Astrocyte (in vitro differentiated cells and primary cell): Measurements from ENCODE around the gene ESM1. TPM values are rescaled to one million over a fixed set of nuclear protein-coding genes. Genes with fewer than 3 reads are reported as not detected.
"Not testable (repeated sequence)": the region's sequence is repeated elsewhere in the genome, so short reads cannot be mapped to it uniquely, and the experiment has no call there.

ENCODE experiments used
- DNase-seq: peaks from one replicate; pipeline ENCODE4 v3.0.0-alpha.2; 2010; ENCODE audit warnings: low read depth
- FAIRE-seq: peaks from 2 replicates; lab custom pipeline; 2011; peaks lifted over from hg19 to GRCh38; lab: Jason Lieb, UNC
- H2AFZ ChIP-seq: 2 replicates; pipeline ENCODE4 v1.6.0; 2012; ENCODE audit warnings: low read depth, low read length, inconsistent platforms
- H3K27ac ChIP-seq: 2 replicates; pipeline ENCODE4 v1.5.1; 2011; ENCODE audit warnings: low read depth, low read length, inconsistent platforms
- H3K27me3 ChIP-seq: 2 replicates; pipeline ENCODE4 v1.6.0; 2011; ENCODE audit warnings: low read length, inconsistent platforms; ENCODE audit not compliant: insufficient read depth
- H3K36me3 ChIP-seq: 2 replicates; pipeline ENCODE4 v1.5.1; 2011; ENCODE audit warnings: low read length, inconsistent platforms; ENCODE audit not compliant: insufficient read depth
- H3K4me1 ChIP-seq: 2 replicates; pipeline ENCODE4 v1.5.1; 2011; ENCODE audit warnings: low read length, inconsistent platforms; ENCODE audit not compliant: insufficient read depth
- H3K4me2 ChIP-seq: 2 replicates; pipeline ENCODE4 v1.6.0; 2012; ENCODE audit warnings: low read length, inconsistent platforms
- H3K4me3 ChIP-seq: 2 replicates; pipeline ENCODE4 v1.5.1; 2011; ENCODE audit warnings: low read depth, mild to moderate bottlenecking, low read length, inconsistent platforms; ENCODE audit not compliant: insufficient read depth
- H3K79me2 ChIP-seq: 2 replicates; pipeline ENCODE4 v1.6.0; 2012; ENCODE audit warnings: mild to moderate bottlenecking, low read length, inconsistent platforms; ENCODE audit not compliant: insufficient read depth
- H3K9ac ChIP-seq: 2 replicates; pipeline ENCODE4 v1.6.0; 2012; ENCODE audit warnings: mild to moderate bottlenecking, low read length, inconsistent platforms
- H3K9me3 ChIP-seq: 2 replicates; pipeline ENCODE4 v1.5.1; 2012; ENCODE audit warnings: low read depth, mild to moderate bottlenecking, low read length, inconsistent platforms; ENCODE audit not compliant: insufficient read depth
- H4K20me1 ChIP-seq: 2 replicates; pipeline ENCODE4 v1.6.0; 2012; ENCODE audit warnings: low read length, inconsistent platforms; ENCODE audit not compliant: insufficient read depth
- H3K27ac Mint-ChIP-seq: one replicate; pipeline ENCODE4 v1.8.0; 2021; ENCODE audit warnings: mild to moderate bottlenecking, mixed read lengths; ENCODE audit not compliant: unreplicated experiment
- H3K27me3 Mint-ChIP-seq: one replicate; pipeline ENCODE4 v1.8.0; 2021; ENCODE audit warnings: low read depth, mixed read lengths; ENCODE audit not compliant: unreplicated experiment
- H3K36me3 Mint-ChIP-seq: one replicate; pipeline ENCODE4 v1.8.0; 2021; ENCODE audit warnings: low read depth, mixed read lengths; ENCODE audit not compliant: unreplicated experiment
- H3K4me1 Mint-ChIP-seq: one replicate; pipeline ENCODE4 v1.8.0; 2021; ENCODE audit warnings: low read depth, mixed read lengths; ENCODE audit not compliant: unreplicated experiment
- H3K4me3 Mint-ChIP-seq: one replicate; pipeline ENCODE4 v1.8.0; 2021; ENCODE audit warnings: mild to moderate bottlenecking, moderate library complexity, mixed read lengths; ENCODE audit not compliant: unreplicated experiment
- H3K9me3 Mint-ChIP-seq: one replicate; pipeline ENCODE4 v1.8.0; 2021; ENCODE audit warnings: mild to moderate bottlenecking, mixed read lengths; ENCODE audit not compliant: unreplicated experiment
- EZH2 ChIP-seq: IDR thresholded peaks from 2 replicates; pipeline ENCODE4 v1.6.1; 2012; ENCODE audit warnings: mild to moderate bottlenecking, low read length, inconsistent platforms; ENCODE audit not compliant: insufficient read depth
- total RNA-seq: library from RNA; stranded (reverse); gene quantifications from 2 replicates; pipeline ENCODE4 v1.2.1, GENCODE V29; 2021
- TF ChIP-seq, protein P1 (sequence below): IDR thresholded peaks from 2 replicates; pipeline ENCODE4 v1.5.1; 2011; ENCODE audit warnings: low read depth, mild to moderate bottlenecking, inconsistent platforms, low read length, moderate library complexity; ENCODE audit not compliant: insufficient read depth

The ESM1 gene
- total RNA-seq, 1 donor from 2014 or later = 0.54 TPM

DNA sequence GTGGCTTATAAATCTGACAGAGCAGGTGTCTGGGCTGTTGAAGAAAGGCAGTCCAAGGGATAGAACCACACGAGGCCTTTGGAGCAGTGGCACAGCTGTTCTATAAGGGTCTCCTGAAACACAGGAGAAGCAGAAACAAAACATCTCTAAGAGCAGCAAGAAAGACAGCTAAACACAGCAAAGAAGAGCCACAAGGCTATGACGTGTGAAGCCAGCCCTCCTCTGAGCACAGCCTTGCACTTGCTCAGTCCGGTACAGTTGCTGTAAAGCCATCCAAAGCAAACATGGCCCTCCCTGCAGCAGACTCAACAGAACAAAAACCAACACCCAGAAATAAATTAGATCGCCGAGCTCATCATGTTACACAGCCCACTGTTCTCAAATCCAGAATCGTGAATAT is 36.0 kb upstream of the ESM1 start:
- Mint-ChIP-seq H3K9me3 (peaks cover 6% of the 10 kb centered on the region), H3K36me3 (no peaks in the 10 kb centered on the region), H3K4me1 (no peaks in the 10 kb centered on the region), H3K27ac (no peak overlapping the region), H3K4me3 (no peak overlapping the region), H3K27me3 (no peaks in the 10 kb centered on the region)
- Histone ChIP-seq H3K4me1 (no peaks in the 10 kb centered on the region), H3K4me2 (no peak overlapping the region), H2AFZ (no peak overlapping the region), H3K79me2 (no peaks in the 10 kb centered on the region), H3K9ac (no peak overlapping the region), H4K20me1 (no peaks in the 10 kb centered on the region), H3K36me3 (no peaks in the 10 kb centered on the region), H3K9me3 (no peaks in the 10 kb centered on the region), H3K27ac (no peak overlapping the region), H3K4me3 (no peak overlapping the region), H3K27me3 (peaks cover 5% of the 10 kb centered on the region)
- DNase-seq (no peak), FAIRE-seq (no peak)
- TF ChIP-seq, protein P1, sequence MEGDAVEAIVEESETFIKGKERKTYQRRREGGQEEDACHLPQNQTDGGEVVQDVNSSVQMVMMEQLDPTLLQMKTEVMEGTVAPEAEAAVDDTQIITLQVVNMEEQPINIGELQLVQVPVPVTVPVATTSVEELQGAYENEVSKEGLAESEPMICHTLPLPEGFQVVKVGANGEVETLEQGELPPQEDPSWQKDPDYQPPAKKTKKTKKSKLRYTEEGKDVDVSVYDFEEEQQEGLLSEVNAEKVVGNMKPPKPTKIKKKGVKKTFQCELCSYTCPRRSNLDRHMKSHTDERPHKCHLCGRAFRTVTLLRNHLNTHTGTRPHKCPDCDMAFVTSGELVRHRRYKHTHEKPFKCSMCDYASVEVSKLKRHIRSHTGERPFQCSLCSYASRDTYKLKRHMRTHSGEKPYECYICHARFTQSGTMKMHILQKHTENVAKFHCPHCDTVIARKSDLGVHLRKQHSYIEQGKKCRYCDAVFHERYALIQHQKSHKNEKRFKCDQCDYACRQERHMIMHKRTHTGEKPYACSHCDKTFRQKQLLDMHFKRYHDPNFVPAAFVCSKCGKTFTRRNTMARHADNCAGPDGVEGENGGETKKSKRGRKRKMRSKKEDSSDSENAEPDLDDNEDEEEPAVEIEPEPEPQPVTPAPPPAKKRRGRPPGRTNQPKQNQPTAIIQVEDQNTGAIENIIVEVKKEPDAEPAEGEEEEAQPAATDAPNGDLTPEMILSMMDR = no peak
- TF ChIP-seq EZH2 = no peak

DNA sequence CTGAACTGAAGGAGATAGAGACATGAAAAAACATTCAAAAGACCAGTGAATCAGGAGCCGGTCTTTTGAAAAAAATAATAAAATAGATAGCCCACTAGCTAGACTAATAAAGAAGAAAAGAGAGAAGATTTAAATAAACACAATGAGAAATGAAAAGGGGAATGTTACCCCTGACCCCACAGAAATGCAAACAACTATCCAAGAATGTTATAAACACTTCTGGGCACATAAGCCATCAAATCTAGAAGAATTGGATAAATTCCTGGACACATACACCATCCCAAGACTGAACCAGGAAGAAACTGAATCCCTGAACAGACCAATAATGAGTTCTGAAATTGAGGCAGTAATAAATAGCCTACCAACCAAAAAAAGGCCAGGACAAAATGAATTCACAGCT is 24.8 kb upstream of the ESM1 start:
- H3K4me3 ChIP-seq, FAIRE-seq, H3K27me3 ChIP-seq, H4K20me1 ChIP-seq, H3K4me3 Mint-ChIP-seq, H3K4me1 Mint-ChIP-seq, H3K36me3 Mint-ChIP-seq, H3K36me3 ChIP-seq, H3K79me2 ChIP-seq, H3K9ac ChIP-seq, H3K9me3 ChIP-seq, H3K4me1 ChIP-seq, H3K27ac Mint-ChIP-seq, DNase-seq, H3K27ac ChIP-seq, H2AFZ ChIP-seq, H3K27me3 Mint-ChIP-seq, H3K4me2 ChIP-seq: not testable (repeated sequence)
- peaks cover 25% of the 10 kb centered on the region for H3K9me3 Mint-ChIP-seq

DNA sequence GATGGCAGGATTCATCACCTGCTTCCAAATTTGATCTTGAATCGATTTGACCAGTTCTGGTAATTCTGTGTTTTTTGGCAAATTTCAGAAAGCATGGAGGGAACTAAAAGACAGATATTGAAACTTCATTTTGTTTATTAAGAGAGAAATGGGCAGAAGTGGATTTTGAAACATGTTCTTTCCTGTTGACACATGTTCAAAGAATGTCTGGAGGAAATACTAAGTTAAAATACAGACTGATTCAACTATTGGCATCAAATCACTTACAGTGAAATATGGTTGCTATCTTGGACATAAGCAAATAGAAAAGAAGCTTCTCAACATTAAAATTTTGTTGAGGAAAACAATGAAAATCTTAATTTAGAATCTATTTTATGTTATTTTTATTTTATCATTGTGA is 19.3 kb upstream of the ESM1 start:
- Mint-ChIP-seq H3K27ac (no peak overlapping the region), H3K4me3 (no peak overlapping the region), H3K9me3 (peaks cover 3% of the 10 kb centered on the region), H3K36me3 (no peaks in the 10 kb centered on the region), H3K27me3 (no peaks in the 10 kb centered on the region), H3K4me1 (peaks cover 11% of the 10 kb centered on the region)
- Histone ChIP-seq H3K79me2 (no peaks in the 10 kb centered on the region), H3K4me3 (no peak overlapping the region), H3K27me3 (no peaks in the 10 kb centered on the region), H3K4me2 (peak overlapping the region; percentile 49), H3K9me3 (no peaks in the 10 kb centered on the region), H3K36me3 (no peaks in the 10 kb centered on the region), H4K20me1 (no peaks in the 10 kb centered on the region), H3K9ac (no peak overlapping the region), H2AFZ (no peak overlapping the region), H3K27ac (no peak overlapping the region), H3K4me1 (peaks cover 7% of the 10 kb centered on the region)
- no peak for FAIRE-seq
- peak; percentile 45 for DNase-seq
- no peak for TF ChIP-seq EZH2
- TF ChIP-seq, protein P1 = no peak
